Esophagus squamous epithelium (tissue), 4 donors: ENCODE measurements around the gene LARP4.

Source experiments
- CTCF ChIP-seq, 6 experiments: fragments of 450-650 bp in 4 of 6; fragments of 200-600 bp in 2 of 6; sonication (generic) in 2 of 6; IDR thresholded peaks; one replicate each; pipeline ENCODE4 v1.5.1; 2016 to 2019; ENCODE audit warnings: antibody characterized with exemption in 6 of 6, mild to moderate bottlenecking in 4 of 6, moderate library complexity in 4 of 6
- POLR2A ChIP-seq, 4 donors: fragments of 450-650 bp; IDR thresholded peaks; one replicate each; pipeline ENCODE4 v1.6.1; 2017; ENCODE audit warnings: antibody characterized with exemption in 4 of 4, mild to moderate bottlenecking in 4 of 4, moderate library complexity in 3 of 4

- TF ChIP-seq CTCF (IDR thresholded peaks at IDR 0.05) (no peak), POLR2A (IDR thresholded peaks at IDR 0.05) (no peak)
These were observed 88.1 kb downstream of the LARP4 start for GRCh38 chr12:50488801-50489200.
